H9 (cell line): ENCODE data around the gene MS4A15. TPM values are rescaled to one million over a fixed set of nuclear protein-coding genes. Genes with fewer than 3 reads are reported as not detected.

Experiments
- DNase-seq: peaks from one replicate; pipeline ENCODE4 v3.0.0-alpha.2; 2017
- H2AFZ ChIP-seq: one replicate; pipeline ENCODE4 v1.6.1; 2013; ENCODE audit warnings: mild to moderate bottlenecking, low read length, control low read depth, moderate library complexity
- H2AK5ac ChIP-seq: 2 replicates; pipeline ENCODE4 v1.6.1; 2013; ENCODE audit warnings: low read length, control low read depth, mixed read lengths; ENCODE audit not compliant: insufficient read length
- H2BK120ac ChIP-seq: one replicate; pipeline ENCODE4 v1.6.1; 2013; ENCODE audit warnings: low read depth, mild to moderate bottlenecking, low read length, control low read depth, inconsistent platforms; ENCODE audit not compliant: poor library complexity, severe bottlenecking
- H2BK12ac ChIP-seq: 2 replicates; pipeline ENCODE4 v1.6.1; 2013; ENCODE audit warnings: low read length, control low read depth, mixed read lengths, low read depth; ENCODE audit not compliant: insufficient read length
- H2BK15ac ChIP-seq: 2 replicates; pipeline ENCODE4 v1.6.1; 2013; ENCODE audit warnings: low read depth, low read length, control low read depth
- H2BK20ac ChIP-seq: one replicate; pipeline ENCODE4 v1.6.1; 2013; ENCODE audit warnings: low read depth, mild to moderate bottlenecking, low read length, control low read depth, inconsistent platforms; ENCODE audit not compliant: poor library complexity, severe bottlenecking
- H2BK5ac ChIP-seq: 2 replicates; pipeline ENCODE4 v1.6.1; 2013; ENCODE audit warnings: low read length, control low read depth, mixed read lengths; ENCODE audit not compliant: insufficient read length
- H3K14ac ChIP-seq: 2 replicates; pipeline ENCODE4 v1.6.1; 2013; ENCODE audit warnings: low read length, control low read depth; ENCODE audit not compliant: insufficient read depth
- H3K18ac ChIP-seq: 2 replicates; pipeline ENCODE4 v1.6.1; 2013; ENCODE audit warnings: low read depth, mild to moderate bottlenecking, mixed read lengths, low read length, control low read depth; ENCODE audit not compliant: insufficient read length
- H3K23ac ChIP-seq: 2 replicates; pipeline ENCODE4 v1.6.1; 2013; ENCODE audit warnings: low read length, control low read depth, mixed read lengths, low read depth; ENCODE audit not compliant: insufficient read length
- H3K23me2 ChIP-seq: 2 replicates; pipeline ENCODE4 v1.6.1; 2013; ENCODE audit warnings: low read depth, mild to moderate bottlenecking, mixed read lengths, low read length, control low read depth; ENCODE audit not compliant: insufficient read length, poor library complexity, severe bottlenecking
- H3K27ac ChIP-seq: 2 replicates; pipeline ENCODE4 v1.5.1; 2013; ENCODE audit warnings: low read length, control low read depth, mixed read lengths, low read depth; ENCODE audit not compliant: insufficient read length
- H3K27me3 ChIP-seq: 2 replicates; pipeline ENCODE4 v1.6.1; 2013; ENCODE audit warnings: low read length, control low read depth, inconsistent platforms; ENCODE audit not compliant: insufficient read depth
- H3K4ac ChIP-seq: 2 replicates; pipeline ENCODE4 v1.6.1; 2013; ENCODE audit warnings: low read depth, mild to moderate bottlenecking, control low read depth, inconsistent platforms, low read length, moderate library complexity
- H3K4me1 ChIP-seq: 2 replicates; pipeline ENCODE4 v1.6.1; 2013; ENCODE audit warnings: low read length, control low read depth, inconsistent platforms; ENCODE audit not compliant: insufficient read depth
- H3K4me2 ChIP-seq: 2 replicates; pipeline ENCODE4 v1.6.1; 2013; ENCODE audit warnings: low read length, control low read depth, mixed read lengths; ENCODE audit not compliant: insufficient read length, insufficient read depth
- H3K56ac ChIP-seq: 2 replicates; pipeline ENCODE4 v1.6.1; 2013; ENCODE audit warnings: low read depth, mild to moderate bottlenecking, mixed read lengths, low read length, control low read depth; ENCODE audit not compliant: insufficient read length
- H3K79me1 ChIP-seq: 2 replicates; pipeline ENCODE4 v1.6.1; 2013; ENCODE audit warnings: low read depth, mild to moderate bottlenecking, moderate library complexity, low read length, control low read depth, inconsistent platforms; ENCODE audit not compliant: insufficient read depth, poor library complexity, severe bottlenecking
- H3K79me2 ChIP-seq: 2 replicates; pipeline ENCODE4 v1.6.1; 2013; ENCODE audit warnings: low read length, control low read depth, inconsistent platforms; ENCODE audit not compliant: insufficient read depth
- H3K9ac ChIP-seq: 2 replicates; pipeline ENCODE4 v1.6.1; 2013; ENCODE audit warnings: low read length, control low read depth, mixed read lengths; ENCODE audit not compliant: insufficient read length; ENCODE audit errors: extremely low read depth
- H3K9me3 ChIP-seq: one replicate; pipeline ENCODE4 v1.6.1; 2013; ENCODE audit warnings: low read depth, low read length, inconsistent platforms; ENCODE audit not compliant: control insufficient read depth
- H3T11ph ChIP-seq: one replicate; pipeline ENCODE4 v1.6.1; 2013; ENCODE audit warnings: mild to moderate bottlenecking, low read length, control low read depth, inconsistent platforms
- H4K20me1 ChIP-seq: one replicate; pipeline ENCODE4 v1.6.1; 2013; ENCODE audit not compliant: control insufficient read depth, insufficient read length, insufficient read depth
- H4K5ac ChIP-seq: 2 replicates; pipeline ENCODE4 v1.6.1; 2013; ENCODE audit warnings: low read depth, mild to moderate bottlenecking, mixed read lengths, low read length, control low read depth; ENCODE audit not compliant: insufficient read length
- H4K8ac ChIP-seq: replicated peaks from 2 replicates; pipeline ENCODE4 v1.6.1; 2013; ENCODE audit warnings: low read length, control low read depth, mixed read lengths, low read depth; ENCODE audit not compliant: insufficient read length
- H4K91ac ChIP-seq: 2 replicates; pipeline ENCODE4 v1.6.1; 2013; ENCODE audit warnings: low read depth, mild to moderate bottlenecking, moderate library complexity, mixed read lengths, low read length, control low read depth; ENCODE audit not compliant: insufficient read length
- H3K27ac Mint-ChIP-seq, 3 experiments: 2 replicates in 2 of 3; 3 replicates in 1 of 3; pipeline ENCODE4 v1.8.0; 2020 to 2021; ENCODE audit warnings: mixed read lengths in 3 of 3, mild to moderate bottlenecking in 1 of 3, moderate library complexity in 1 of 3
- H3K27me3 Mint-ChIP-seq: 2 replicates; pipeline ENCODE4 v1.8.0; 2021; ENCODE audit warnings: low read depth, mild to moderate bottlenecking, moderate library complexity, mixed read lengths
- H3K36me3 Mint-ChIP-seq, 3 experiments: 2 replicates in 2 of 3; 3 replicates in 1 of 3; pipeline ENCODE4 v1.8.0; 2020 to 2021; ENCODE audit warnings: low read depth in 3 of 3, mixed read lengths in 3 of 3; ENCODE audit not compliant: insufficient read depth in 1 of 3
- H3K4me1 Mint-ChIP-seq, 2 experiments: 2 replicates each; pipeline ENCODE4 v1.8.0; 2020; ENCODE audit warnings: mixed read lengths in 2 of 2
- H3K4me3 Mint-ChIP-seq, 2 experiments: 2 replicates in 1 of 2; 3 replicates in 1 of 2; pipeline ENCODE4 v1.8.0; 2020 to 2021; ENCODE audit warnings: mild to moderate bottlenecking in 2 of 2, mixed read lengths in 2 of 2, moderate library complexity in 1 of 2
- H3K9me3 Mint-ChIP-seq, 2 experiments: 2 replicates in 1 of 2; 3 replicates in 1 of 2; pipeline ENCODE4 v1.8.0; 2020; ENCODE audit warnings: mild to moderate bottlenecking in 2 of 2, mixed read lengths in 2 of 2, moderate library complexity in 1 of 2
- CTCF ChIP-seq: fragments of 200-600 bp; sonication (generic); conservative IDR thresholded peaks from 3 replicates; pipeline ENCODE4 v1.8.0; 2021; ENCODE audit warnings: antibody characterized with exemption, mild to moderate bottlenecking
- WGBS: extraction: QIAGEN DNeasy Blood & Tissue Kit; methylation state at CpG from one replicate; pipeline ENCODE4 v1.1.7; 2013; ENCODE audit warnings: missing lambda C conversion rate, low lambda C conversion rate, mixed read lengths; ENCODE audit not compliant: insufficient read length; ENCODE audit errors: extremely low coverage; 5-methylcytosine and 5-hydroxymethylcytosine counted together
- total RNA-seq: library from RNA; stranded (reverse); gene quantifications from 2 replicates; pipeline ENCODE4 v1.2.1, GENCODE V29; 2021

MS4A15 gene
- total RNA-seq, 1 experiment from 2014 or later = 0.11 TPM

- Mint-ChIP-seq H3K4me3 (no peak overlapping the region), H3K4me1 (peaks cover 0 to 2% of the 10 kb centered on the region in 2 experiments; a peak in 1 of 4 replicates), H3K27ac (no peak overlapping the region), H3K36me3 (no peaks in the 10 kb centered on the region), H3K9me3 (no peaks in the 10 kb centered on the region), H3K27me3 (peaks cover 3% of the 10 kb centered on the region; the same call in 1 of the 2 replicates)
- Histone ChIP-seq H3T11ph (no peak overlapping the region), H3K4me1 (no peaks in the 10 kb centered on the region), H2BK5ac (no peak overlapping the region), H4K20me1 (no peaks in the 10 kb centered on the region), H2AFZ (no peak overlapping the region), H4K8ac (no peak overlapping the region), H2BK12ac (no peak overlapping the region), H3K14ac (no peak overlapping the region), H2BK120ac (no peak overlapping the region), H3K27me3 (no peaks in the 10 kb centered on the region), H3K18ac (no peak overlapping the region), H3K9ac (no peak overlapping the region), H3K27ac (no peak overlapping the region), H2AK5ac (no peak overlapping the region), H3K23ac (no peak overlapping the region), H2BK15ac (no peak overlapping the region), H3K56ac (no peak overlapping the region), H4K5ac (no peak overlapping the region), H4K91ac (no peak overlapping the region), H3K9me3 (no peaks in the 10 kb centered on the region), H3K79me2 (no peaks in the 10 kb centered on the region), H3K23me2 (no peaks in the 10 kb centered on the region), H2BK20ac (no peak overlapping the region), H3K4ac (no peak overlapping the region), H3K4me2 (no peak overlapping the region), H3K79me1 (no peaks in the 10 kb centered on the region)
- no peak for TF ChIP-seq CTCF
- DNase-seq = no peak
- WGBS = no CpG with 5 or more reads among the region's 6 CpGs
These were observed 69.1 kb downstream of the MS4A15 start for GRCh38 chr11:60825790-60826189.

Other genes with a start within 250 kb of the MS4A15 start
- gene MS4A13, start 241.5 kb upstream of the MS4A15 start, total RNA-seq = not detected in 2 replicates
- not detected in 2 replicates for gene MS4A8, start 57.3 kb upstream of the MS4A15 start, total RNA-seq
- gene MS4A18, start 32.1 kb upstream of the MS4A15 start, total RNA-seq = not detected in 2 replicates
- not detected in 2 replicates for gene MS4A10, start 28.5 kb downstream of the MS4A15 start, total RNA-seq
- 82.3 and 84.3 TPM in 2 replicates for gene CCDC86, start 85.2 kb downstream of the MS4A15 start, total RNA-seq
- 0.07 TPM in 1 of 2 replicates, not detected in the other for gene PTGDR2, start 99.1 kb downstream of the MS4A15 start, total RNA-seq
- gene ZP1, start 110.7 kb downstream of the MS4A15 start, total RNA-seq = not detected in 2 replicates
- 130 and 132 TPM in 2 replicates for gene PRPF19, start 149.7 kb downstream of the MS4A15 start, total RNA-seq
- 36.4 and 38.0 TPM in 2 replicates for gene TMEM109, start 157.3 kb downstream of the MS4A15 start, total RNA-seq
- gene TMEM132A, start 167.6 kb downstream of the MS4A15 start, total RNA-seq = 84.5 and 95.5 TPM in 2 replicates
- gene SLC15A3, start 195.3 kb downstream of the MS4A15 start, total RNA-seq = 7.0 and 8.1 TPM in 2 replicates
- not detected in 2 replicates for gene CD6, start 214.8 kb downstream of the MS4A15 start, total RNA-seq